SU-DHL-6 (cell line): Measurements from ENCODE around the gene CORO7.

Source experiments
- H2AFZ ChIP-seq: fragments of 200-600 bp; sonication (generic); 2 replicates; pipeline ENCODE4 v1.6.1; 2014; ENCODE audit warnings: low read depth, mild to moderate bottlenecking, moderate library complexity, mixed read lengths, antibody characterized with exemption, low read length; ENCODE audit not compliant: severe bottlenecking
- H3F3A ChIP-seq: fragments of 200-600 bp; shearing (Covaris generic); 2 replicates; pipeline ENCODE4 v1.6.0; 2016; ENCODE audit warnings: antibody characterized with exemption, mild to moderate bottlenecking; ENCODE audit not compliant: insufficient read depth
- H3K27ac ChIP-seq: fragments of 200-600 bp; sonication (generic); 2 replicates; pipeline ENCODE4 v1.5.1; 2016; ENCODE audit warnings: low read depth, mild to moderate bottlenecking, low read length, moderate library complexity, mixed read lengths
- H3K27me3 ChIP-seq: fragments of 200-600 bp; sonication (generic), shearing (Covaris generic); 2 replicates; pipeline ENCODE4 v1.6.0; 2014; ENCODE audit warnings: mild to moderate bottlenecking, low read length
- H3K36me3 ChIP-seq: fragments of 200-600 bp; sonication (generic); 2 replicates; pipeline ENCODE4 v1.6.1; 2014; ENCODE audit warnings: mild to moderate bottlenecking, low read length, mixed read lengths
- H3K4me2 ChIP-seq: fragments of 300-600, 200-600 bp; shearing (Covaris generic), sonication (generic); 2 replicates; pipeline ENCODE4 v1.6.0; 2014; ENCODE audit warnings: low read length, low read depth, mild to moderate bottlenecking; ENCODE audit not compliant: poor library complexity, severe bottlenecking
- H3K4me3 ChIP-seq: fragments of 200-600 bp; sonication (generic); 2 replicates; pipeline ENCODE4 v1.5.1; 2014; ENCODE audit warnings: antibody characterized with exemption, low read length, mild to moderate bottlenecking, mixed read lengths; ENCODE audit not compliant: insufficient read depth, poor library complexity, severe bottlenecking
- H3K79me2 ChIP-seq: fragments of 200-600 bp; sonication (generic); 2 replicates; pipeline ENCODE4 v1.6.1; 2014; ENCODE audit warnings: mild to moderate bottlenecking, low read length, moderate library complexity; ENCODE audit not compliant: insufficient read depth
- H3K9ac ChIP-seq: fragments of 200-600 bp; sonication (generic); 2 replicates; pipeline ENCODE4 v1.7.0; 2014; ENCODE audit warnings: mild to moderate bottlenecking, low read length
- H3K9me2 ChIP-seq: fragments of 200-600 bp; sonication (generic); replicated peaks from 2 replicates; pipeline ENCODE4 v1.6.1; 2014; ENCODE audit warnings: low read length; ENCODE audit not compliant: insufficient read depth
- H3K9me3 ChIP-seq: fragments of 200-600 bp; sonication (generic); 2 replicates; pipeline ENCODE4 v1.6.1; 2014; ENCODE audit warnings: low read length, mixed read lengths; ENCODE audit not compliant: insufficient read depth
- H4K20me1 ChIP-seq: fragments of 200-600 bp; sonication (generic); 2 replicates; pipeline ENCODE4 v1.6.1; 2014; ENCODE audit warnings: low read depth, mild to moderate bottlenecking, antibody characterized with exemption, low read length, moderate library complexity, mixed read lengths
- EZH2phosphoT487 ChIP-seq: fragments of 200-600 bp; sonication (generic), shearing (Covaris generic); conservative IDR thresholded peaks from 2 replicates; pipeline ENCODE4 v1.6.1; 2018; ENCODE audit warnings: mild to moderate bottlenecking, antibody characterized with exemption, low read length, moderate library complexity, mixed read lengths
- TF ChIP-seq, protein P1 (sequence below): fragments of 200-600 bp; sonication (generic); IDR thresholded peaks from one replicate; pipeline ENCODE4 v1.5.1; 2017; ENCODE audit warnings: antibody characterized with exemption, mild to moderate bottlenecking, low read length, moderate library complexity; ENCODE audit not compliant: insufficient read depth, poor library complexity, severe bottlenecking

The CORO7 gene

DNA sequence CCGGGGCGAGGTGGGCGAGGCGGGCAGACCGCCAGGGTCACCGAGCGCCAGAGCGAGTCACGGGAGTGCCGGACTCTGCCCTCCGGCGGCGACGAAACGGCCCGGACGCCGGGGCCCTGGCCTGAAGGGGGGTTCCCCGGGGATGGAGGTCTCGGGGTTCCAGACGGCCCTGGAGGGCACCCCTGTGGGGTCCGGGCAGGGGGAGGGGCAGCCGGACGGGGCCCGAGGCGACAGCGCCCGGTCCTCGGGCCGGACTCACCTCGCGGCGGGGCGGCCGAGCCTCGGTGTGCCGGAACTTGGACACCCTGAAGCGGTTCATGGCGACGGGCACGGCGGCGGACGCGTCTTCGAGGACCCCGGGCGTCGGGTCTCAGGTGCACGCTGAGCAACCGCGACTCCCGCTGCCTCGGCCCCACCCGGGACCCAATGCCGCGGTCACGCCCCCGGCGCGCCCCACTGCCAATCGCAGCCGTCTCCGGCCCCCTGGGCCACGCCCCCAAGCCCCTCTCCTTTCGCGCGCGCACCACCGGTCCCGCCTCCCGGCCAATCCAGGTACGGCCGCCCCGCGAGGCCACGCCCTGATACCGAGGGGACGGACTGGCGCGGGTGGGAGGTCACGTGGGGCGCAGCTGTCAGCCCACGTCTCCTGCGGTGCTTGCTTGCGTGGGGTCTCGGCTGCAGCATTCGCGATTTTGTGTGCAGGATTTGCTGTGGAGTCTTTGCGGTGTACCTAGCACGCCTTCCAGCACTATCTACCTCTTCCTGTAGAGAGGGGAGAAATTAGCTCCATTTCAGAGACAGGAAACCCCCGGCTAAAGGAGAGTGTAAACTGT is at the start of gene CORO7:
Gene CORO7 (minus strand): TSS at position 397 of the 833 bp plus-strand sequence. CDS start 78 bp downstream, at position 319.
- H3K36me3 ChIP-seq, result no peaks in the 10 kb centered on the region
- H2AFZ ChIP-seq, result peak within 1 kb of the TSS; percentile 49
- no peaks in the 10 kb centered on the region for H3K9me3 ChIP-seq
- peak within 1 kb of the TSS; percentile 68 for H3K27ac ChIP-seq
- H3K4me3 ChIP-seq, result peak within 1 kb of the TSS; percentile 70
- H3F3A ChIP-seq, result peaks cover 16% of the 10 kb centered on the region; the same call in 1 of the 2 replicates
- H3K9me2 ChIP-seq, result no peaks in the 10 kb centered on the region
- H3K9ac ChIP-seq, result peak within 1 kb of the TSS; percentile 82
- TF ChIP-seq EZH2phosphoT487, result no peak
- TF ChIP-seq, protein P1, sequence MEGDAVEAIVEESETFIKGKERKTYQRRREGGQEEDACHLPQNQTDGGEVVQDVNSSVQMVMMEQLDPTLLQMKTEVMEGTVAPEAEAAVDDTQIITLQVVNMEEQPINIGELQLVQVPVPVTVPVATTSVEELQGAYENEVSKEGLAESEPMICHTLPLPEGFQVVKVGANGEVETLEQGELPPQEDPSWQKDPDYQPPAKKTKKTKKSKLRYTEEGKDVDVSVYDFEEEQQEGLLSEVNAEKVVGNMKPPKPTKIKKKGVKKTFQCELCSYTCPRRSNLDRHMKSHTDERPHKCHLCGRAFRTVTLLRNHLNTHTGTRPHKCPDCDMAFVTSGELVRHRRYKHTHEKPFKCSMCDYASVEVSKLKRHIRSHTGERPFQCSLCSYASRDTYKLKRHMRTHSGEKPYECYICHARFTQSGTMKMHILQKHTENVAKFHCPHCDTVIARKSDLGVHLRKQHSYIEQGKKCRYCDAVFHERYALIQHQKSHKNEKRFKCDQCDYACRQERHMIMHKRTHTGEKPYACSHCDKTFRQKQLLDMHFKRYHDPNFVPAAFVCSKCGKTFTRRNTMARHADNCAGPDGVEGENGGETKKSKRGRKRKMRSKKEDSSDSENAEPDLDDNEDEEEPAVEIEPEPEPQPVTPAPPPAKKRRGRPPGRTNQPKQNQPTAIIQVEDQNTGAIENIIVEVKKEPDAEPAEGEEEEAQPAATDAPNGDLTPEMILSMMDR, result no peak
- no peaks in the 10 kb centered on the region for H3K27me3 ChIP-seq
- H4K20me1 ChIP-seq, result peaks cover 5% of the 10 kb centered on the region; the same call in 1 of the 2 replicates
- H3K4me2 ChIP-seq, result peak within 1 kb of the TSS; percentile 70
- H3K79me2 ChIP-seq, result peaks cover 34% of the 10 kb centered on the region

DNA sequence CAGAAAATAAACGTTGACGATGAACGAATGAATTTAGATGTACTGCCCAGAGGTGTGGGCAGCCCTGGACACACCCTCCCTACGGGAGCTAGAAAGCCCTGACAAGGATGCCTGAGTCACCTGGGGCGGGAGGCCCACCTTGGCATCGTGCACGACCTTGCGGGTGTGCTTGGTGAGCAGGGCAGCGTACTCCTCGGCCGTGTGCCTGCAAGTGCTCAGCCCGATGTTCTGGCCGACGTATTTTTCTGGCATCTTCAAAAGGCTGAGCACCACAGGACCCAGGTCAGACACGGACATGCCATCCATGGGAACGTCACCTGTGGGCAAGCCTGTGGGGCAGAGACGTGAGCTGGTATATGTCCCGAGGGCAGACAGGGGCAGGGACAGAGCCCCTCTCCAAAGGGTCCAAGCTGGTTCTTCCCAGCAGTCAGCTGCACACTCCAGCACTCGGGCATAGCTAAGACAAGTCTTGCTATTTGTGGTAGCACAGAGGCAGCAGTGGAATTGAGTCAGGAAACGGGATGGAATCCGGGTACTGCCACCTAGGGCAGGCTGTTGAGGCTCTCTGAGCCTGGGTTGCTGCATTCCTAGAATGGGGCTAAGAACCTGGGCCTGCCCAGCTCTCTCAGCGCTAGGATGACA is 47.2 kb upstream of the CORO7 start:
- H3K27ac ChIP-seq, result no peak overlapping the region
- H2AFZ ChIP-seq, result no peak overlapping the region
- no peaks in the 10 kb centered on the region for H4K20me1 ChIP-seq
- H3K79me2 ChIP-seq, result no peaks in the 10 kb centered on the region
- H3K9me2 ChIP-seq, result no peaks in the 10 kb centered on the region
- no peaks in the 10 kb centered on the region for H3K9me3 ChIP-seq
- H3K27me3 ChIP-seq, result no peaks in the 10 kb centered on the region
- no peak overlapping the region for H3K9ac ChIP-seq
- no peak overlapping the region for H3K4me2 ChIP-seq
- H3K4me3 ChIP-seq, result no peak overlapping the region
- peaks cover 11% of the 10 kb centered on the region; the same call in 1 of the 2 replicates for H3F3A ChIP-seq
- TF ChIP-seq EZH2phosphoT487, result no peak
- TF ChIP-seq, protein P1, result no peak
- H3K36me3 ChIP-seq, result peaks cover 2% of the 10 kb centered on the region; the same call in 1 of the 2 replicates

DNA sequence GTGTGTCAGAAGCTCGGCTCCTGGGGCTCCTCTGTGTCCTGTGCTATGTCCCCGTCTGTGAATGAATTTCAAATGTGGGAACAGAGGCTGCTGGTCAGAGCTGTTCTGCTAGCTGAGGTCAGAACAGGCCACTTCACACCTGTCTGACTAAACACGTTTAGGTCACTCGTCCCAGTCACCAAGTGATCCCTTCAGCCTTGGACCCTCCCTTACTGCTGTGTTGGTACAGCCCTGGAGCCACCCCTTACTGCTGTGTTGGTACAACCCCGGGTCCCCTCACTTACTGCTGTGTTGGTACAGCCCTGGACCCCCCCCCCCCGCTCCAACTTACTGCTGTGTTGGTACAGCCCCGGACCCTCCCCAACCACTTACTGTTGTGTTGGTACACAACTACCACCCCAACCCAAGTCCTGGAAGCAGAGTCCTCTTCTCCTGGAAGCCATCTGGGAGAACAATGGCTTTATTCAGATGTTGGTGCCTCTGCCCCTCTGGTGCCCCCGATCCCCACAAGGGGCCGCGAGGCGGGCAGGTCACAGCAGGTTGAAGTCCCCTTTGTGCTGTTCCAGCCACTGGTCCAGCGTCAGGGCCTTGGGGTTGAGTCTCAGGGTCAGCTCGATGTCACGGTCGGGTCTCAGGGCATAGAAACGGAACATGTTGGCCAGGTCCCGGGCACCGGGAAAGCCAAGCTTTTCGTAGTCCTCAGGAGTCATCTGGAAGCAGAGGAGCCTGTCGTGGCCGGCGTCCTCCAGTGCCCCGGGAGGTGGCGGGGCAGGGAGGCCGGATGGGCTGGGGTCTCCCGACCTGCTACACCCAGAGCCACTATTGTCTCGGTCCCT is 45.1 kb upstream of the CORO7 start:
- H3K4me2 ChIP-seq, result no peak overlapping the region
- H3K27ac ChIP-seq, result no peak overlapping the region
- peaks cover 15% of the 10 kb centered on the region for H3F3A ChIP-seq
- TF ChIP-seq, protein P1, result no peak
- TF ChIP-seq EZH2phosphoT487, result no peak
- no peak overlapping the region for H2AFZ ChIP-seq
- H3K9ac ChIP-seq, result no peak overlapping the region
- H3K9me2 ChIP-seq, result no peaks in the 10 kb centered on the region
- no peaks in the 10 kb centered on the region for H3K9me3 ChIP-seq
- no peaks in the 10 kb centered on the region for H3K27me3 ChIP-seq
- peaks cover 6% of the 10 kb centered on the region; the same call in 1 of the 2 replicates for H3K36me3 ChIP-seq
- no peak overlapping the region for H3K4me3 ChIP-seq
- H3K79me2 ChIP-seq, result no peaks in the 10 kb centered on the region
- no peaks in the 10 kb centered on the region for H4K20me1 ChIP-seq
